ENCODE measurements around the gene FAM53B.

The FAM53B gene

DNA sequence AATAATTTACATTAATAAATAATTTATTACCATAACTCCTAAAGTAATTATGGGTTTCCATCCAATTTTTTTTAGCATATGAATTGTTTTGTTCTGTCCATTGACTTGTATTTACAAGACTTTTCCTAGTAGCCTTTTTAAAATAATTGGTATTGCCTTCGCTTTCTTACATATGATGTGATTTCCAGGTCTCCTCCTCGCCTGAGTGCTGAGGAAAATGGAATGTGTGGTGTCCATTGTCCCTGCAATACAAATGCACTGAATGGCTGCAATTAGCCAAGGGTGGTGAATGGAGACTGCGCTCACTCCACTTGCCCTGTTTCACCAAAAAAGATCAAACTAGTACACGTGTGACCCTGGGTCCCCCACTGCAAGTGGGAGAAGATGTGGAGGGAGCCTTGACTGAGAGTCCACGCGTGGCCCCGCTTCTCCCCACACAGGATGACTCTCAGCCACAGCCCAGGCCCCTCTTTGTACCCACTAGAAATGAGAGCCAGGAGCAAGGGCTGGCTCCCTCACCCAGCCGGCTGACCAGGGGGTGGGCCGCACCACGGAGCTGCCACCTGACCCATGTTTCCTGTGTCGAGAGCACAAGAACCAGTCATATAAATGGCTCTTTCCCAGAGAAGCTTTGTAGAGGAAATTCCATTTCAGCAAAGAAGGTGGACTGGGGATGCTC is 52.6 kb downstream of the FAM53B start (continued):
- TF ChIP-seq TSHZ2 (CRISPR knock-in tag; IDR thresholded peaks at IDR 0.05), result no peak

DNA sequence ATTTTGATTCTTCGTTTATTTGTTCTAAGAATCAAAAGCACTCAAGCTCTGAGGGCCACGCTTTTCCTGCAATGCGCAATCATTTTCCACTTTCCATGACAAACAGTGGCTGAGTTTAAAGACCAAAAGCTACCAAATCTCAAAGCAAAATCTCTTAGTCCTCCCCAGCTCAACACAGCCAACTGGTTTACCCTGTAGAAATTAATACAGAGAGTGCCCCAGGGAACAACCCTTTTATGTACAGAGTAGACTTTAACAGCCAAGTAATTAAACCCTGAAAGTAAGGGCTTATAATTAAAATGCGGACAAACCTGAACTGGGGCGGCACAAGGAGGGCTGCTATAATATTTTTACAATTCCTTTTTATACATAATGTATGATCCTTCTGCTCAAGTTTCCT is 53.2 kb downstream of the FAM53B start:
- TF ChIP-seq TOX (CRISPR knock-in tag; IDR thresholded peaks at IDR 0.05; ENCODE audit: borderline replicate concordance), result no peak
- TF ChIP-seq POU6F1 (CRISPR knock-in tag; IDR thresholded peaks at IDR 0.05; ENCODE audit: borderline replicate concordance, low read depth), result no peak
- TF ChIP-seq RARB (CRISPR knock-in tag; IDR thresholded peaks at IDR 0.05), result no peak
- TF ChIP-seq TSHZ2 (CRISPR knock-in tag; IDR thresholded peaks at IDR 0.05), result no peak
- TF ChIP-seq SNAI2 (CRISPR knock-in tag; IDR thresholded peaks at IDR 0.05), result no peak
- TF ChIP-seq OSR1 (CRISPR knock-in tag; IDR thresholded peaks at IDR 0.05), result no peak
- no peak for TF ChIP-seq ZC3H10 (CRISPR knock-in tag; IDR thresholded peaks at IDR 0.05)
- no peak for TF ChIP-seq GLIS3 (CRISPR knock-in tag; IDR thresholded peaks at IDR 0.05)
- TF ChIP-seq PATZ1 (CRISPR knock-in tag; IDR thresholded peaks at IDR 0.05; ENCODE audit: borderline replicate concordance), result no peak
- TF ChIP-seq ARNTL (CRISPR knock-in tag; IDR thresholded peaks at IDR 0.05; ENCODE audit: borderline replicate concordance, low read depth), result no peak
- no peak for TF ChIP-seq ZNF70 (CRISPR knock-in tag; IDR thresholded peaks at IDR 0.05)
- TF ChIP-seq CSDC2 (CRISPR knock-in tag; IDR thresholded peaks at IDR 0.05), result no peak
- no peak for TF ChIP-seq ZFP30 (CRISPR knock-in tag; IDR thresholded peaks at IDR 0.05)
- TF ChIP-seq ZNF8 (CRISPR knock-in tag; IDR thresholded peaks at IDR 0.05), result no peak
- no peak for TF ChIP-seq ZNF565 (CRISPR knock-in tag; conservative IDR thresholded peaks at IDR 0.05; ENCODE audit: low read depth)
- TF ChIP-seq PPARA (CRISPR knock-in tag; IDR thresholded peaks at IDR 0.05; ENCODE audit: borderline replicate concordance), result no peak
- no peak for TF ChIP-seq ZFP3 (CRISPR knock-in tag; IDR thresholded peaks at IDR 0.05)
- no peak for TF ChIP-seq BACH2 (CRISPR knock-in tag; IDR thresholded peaks at IDR 0.05; ENCODE audit: borderline replicate concordance)
- no peak for TF ChIP-seq ISL1 (CRISPR knock-in tag; IDR thresholded peaks at IDR 0.05)
- no peak for TF ChIP-seq CSRNP3 (CRISPR knock-in tag; IDR thresholded peaks at IDR 0.05)
- ATAC-seq, result no peak

Measured in SK-N-SH treated with all-trans-retinoic acid at 6 μM for 48 hours (cell line).